ENCODE results near the gene AOPEP.

Gene AOPEP

DNA sequence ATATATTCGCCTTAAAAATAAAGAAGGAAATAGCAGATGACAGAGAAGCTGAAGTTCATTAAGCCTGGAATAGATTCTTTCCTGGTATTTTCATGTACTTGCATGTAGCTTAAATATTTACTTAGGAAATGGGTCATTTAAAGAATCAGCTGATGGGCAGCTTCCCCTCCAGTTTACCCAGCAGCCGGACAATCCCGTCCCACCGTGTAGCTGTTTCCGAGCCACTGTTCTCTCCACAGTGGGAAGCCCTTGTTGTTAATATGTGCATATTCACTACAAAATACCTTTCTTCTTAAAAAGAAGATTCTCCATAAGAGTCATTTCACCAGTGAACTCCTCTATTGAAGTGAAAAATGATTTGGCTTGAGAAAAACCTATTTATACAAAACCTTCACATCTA, 404.0 kb downstream of the AOPEP start:
- DNase-seq: no peak

- DNase-seq: peak; percentile 50
These were observed 404.8 kb downstream of the AOPEP start for GRCh38 chr9:95131023-95131943.

GRCh38 chr9:95132366-95133324, 406.1 kb downstream of the AOPEP start:
- no peak for DNase-seq

DNA sequence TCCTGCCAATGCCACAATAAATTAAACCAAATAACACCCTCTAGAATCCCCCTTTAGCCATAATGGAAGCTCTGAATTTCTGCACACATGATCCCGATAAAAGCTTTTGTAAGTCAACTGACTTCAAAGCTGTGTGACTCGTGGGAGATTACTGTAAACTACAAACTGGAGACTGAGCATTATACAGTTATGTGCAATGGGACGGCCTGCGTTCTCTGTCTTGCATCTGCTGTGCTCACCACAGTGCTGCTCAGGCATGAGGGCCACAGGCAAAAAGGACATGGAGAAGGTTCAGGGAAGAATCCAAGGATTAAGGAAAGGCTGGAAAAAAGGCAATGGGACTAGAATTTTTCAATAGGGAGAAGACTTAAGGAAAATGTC, 406.8 kb downstream of the AOPEP start:
- no peak for DNase-seq

- no peak for DNase-seq
These were observed 408.0 kb downstream of the AOPEP start for GRCh38 chr9:95134457-95134881.

- DNase-seq: no peak
These were observed 409.3 kb downstream of the AOPEP start for GRCh38 chr9:95135756-95136155.
